ENCODE data around the gene CRELD1. TPM values are rescaled to one million over a fixed set of nuclear protein-coding genes. Genes with fewer than 3 reads are reported as not detected.

The CRELD1 gene
- polyA plus RNA-seq, 1 of the 3 experiments (the other 2 are of a cell fraction), result 77.6 TPM

- no peak for TF ChIP-seq SIN3A (IDR thresholded peaks at IDR 0.05; ENCODE audit: borderline replicate concordance, low read depth, low read length)
- TF ChIP-seq EP300 (IDR thresholded peaks at IDR 0.05; ENCODE audit: borderline replicate concordance in 1 of 2, low read depth in 1 of 2, low read length in 1 of 2), result no peak
These were observed 15.0 kb downstream of the CRELD1 start (continued) for GRCh38 chr3:9948586-9948985.

GRCh38 chr3:9949115-9949514 lies 15.5 kb downstream of the CRELD1 start:
- POLR2A ChIA-PET, result interaction anchor here (0.6 to 3.5 kb wide), 2 partner anchors 16 to 277 kb away, joined by 3 to 11 read pairs; partner anchors contain the start of gene CRELD1

More at GRCh38 chr3:9949115-9949514, 15.5 kb downstream of the CRELD1 start:
- Histone ChIP-seq H3K27me3 (ENCODE audit: insufficient read depth) (no peaks in the 10 kb centered on the region), H3K9me3 (no peaks in the 10 kb centered on the region), H3K4me1 (ENCODE audit: control insufficient read depth in 1 of 2, insufficient read depth in 2 of 2, low read depth in 1 of 2, low read length in 1 of 2) (peaks cover 0 to 13% of the 10 kb centered on the region in 2 experiments; a peak in 1 of 4 replicates), H3F3A (replicated peaks; ENCODE audit: insufficient read depth) (peaks cover 4% of the 10 kb centered on the region), H3K9me2 (no peaks in the 10 kb centered on the region), H3K27ac (ENCODE audit: low read depth in 2 of 2, low read length in 1 of 2) (no peak overlapping the region), H3K36me3 (replicated peaks in 1 of 2; ENCODE audit: control insufficient read depth in 1 of 2, insufficient read depth in 2 of 2, low read length in 1 of 2) (peaks cover 0 to 11% of the 10 kb centered on the region in 2 experiments), H3K9ac (no peak overlapping the region), H4K20me1 (ENCODE audit: insufficient read depth) (no peaks in the 10 kb centered on the region), H3K4me3 (ENCODE audit: low read depth in 2 of 2, low read length in 1 of 2) (no peak overlapping the region), H3K4me2 (no peak overlapping the region), H2AFZ (ENCODE audit: low read depth) (no peak overlapping the region), H3K79me2 (ENCODE audit: insufficient read depth) (no peaks in the 10 kb centered on the region)
- WGBS (ENCODE audit: low lambda C conversion rate), result 88% methylated on average over 3 of the region's 7 CpGs
- no peak for DNase-seq
- CTCF ChIA-PET, result interaction anchor here (1.1 kb wide), 1 partner anchor 14 kb away, joined by 3 read pairs; no protein-coding TSS in a partner anchor
- no peak for TF ChIP-seq FOXM1 (IDR thresholded peaks at IDR 0.05; ENCODE audit: low read depth)
- TF ChIP-seq USF2 (IDR thresholded peaks at IDR 0.05; ENCODE audit: borderline replicate concordance, low read depth, low read length), result no peak
- TF ChIP-seq EP300 (IDR thresholded peaks at IDR 0.05; ENCODE audit: borderline replicate concordance in 1 of 2, low read depth in 1 of 2, low read length in 1 of 2), result no peak
- TF ChIP-seq FOXJ3 (CRISPR knock-in tag; IDR thresholded peaks at IDR 0.05), result no peak
- no peak for TF ChIP-seq FOSL2 (IDR thresholded peaks at IDR 0.05; ENCODE audit: borderline replicate concordance, low read depth)
- no peak for TF ChIP-seq GATA2 (CRISPR knock-in tag; IDR thresholded peaks at IDR 0.05)
- no peak for TF ChIP-seq NFIC (IDR thresholded peaks at IDR 0.05; ENCODE audit: borderline replicate concordance)
- TF ChIP-seq GABPA (IDR thresholded peaks at IDR 0.05; ENCODE audit: low read depth), result no peak
- TF ChIP-seq RAD21 (IDR thresholded peaks at IDR 0.05; ENCODE audit: low read length), result no peak
- TF ChIP-seq PBX3 (IDR thresholded peaks at IDR 0.05), result no peak
- TF ChIP-seq CTCF (IDR thresholded peaks at IDR 0.05), result no peak
- TF ChIP-seq MXI1 (IDR thresholded peaks at IDR 0.05; ENCODE audit: low read depth, low read length), result no peak
